Activated CD8-positive, alpha-beta memory T cell treated with anti-CD3 and anti-CD28 coated beads, Interleukin-2, amount 10 ng/mL, durations not matched to agents 7 days and 5 days (primary cell): ENCODE results near the gene P4HB. TPM values are rescaled to one million over a fixed set of nuclear protein-coding genes. Genes with fewer than 3 reads are reported as not detected.

Experiments
- ATAC-seq: fragments of 150-1000 bp; cut with Tn5 transposase; one replicate; pipeline ENCODE4 v1.10.0; 2021; ENCODE audit warnings: moderate library complexity
- CTCF ChIA-PET: fragments of 350-600 bp; sonication (Branson Sonifier 250); formaldehyde crosslinking; loops from one replicate; lab custom pipeline; 2021; ENCODE audit warnings: antibody characterized with exemption; lab: Charles Lee
- DNase-seq: peaks from one replicate; pipeline ENCODE4 v3.0.0-alpha.2; 2020
- H3K27ac Mint-ChIP-seq: one replicate; pipeline ENCODE4 v1.8.0; 2021; ENCODE audit warnings: mild to moderate bottlenecking, mixed read lengths
- H3K27me3 Mint-ChIP-seq: one replicate; pipeline ENCODE4 v1.8.0; 2021; ENCODE audit warnings: mixed read lengths
- H3K36me3 Mint-ChIP-seq: one replicate; pipeline ENCODE4 v1.8.0; 2021; ENCODE audit warnings: mild to moderate bottlenecking, mixed read lengths
- H3K4me1 Mint-ChIP-seq: one replicate; pipeline ENCODE4 v1.8.0; 2021; ENCODE audit warnings: mixed read lengths
- H3K4me3 Mint-ChIP-seq: one replicate; pipeline ENCODE4 v1.8.0; 2021; ENCODE audit warnings: mild to moderate bottlenecking, moderate library complexity, mixed read lengths
- H3K9me3 Mint-ChIP-seq: one replicate; pipeline ENCODE4 v1.8.0; 2022; ENCODE audit warnings: low read depth, mixed read lengths
- total RNA-seq, 2 experiments: library from RNA; stranded (reverse); gene quantifications; one replicate each; pipeline ENCODE4 v1.2.3, GENCODE V29; 2021

P4HB gene
- total RNA-seq, result 100 to 1,000 TPM; 333 to 416 TPM

DNA sequence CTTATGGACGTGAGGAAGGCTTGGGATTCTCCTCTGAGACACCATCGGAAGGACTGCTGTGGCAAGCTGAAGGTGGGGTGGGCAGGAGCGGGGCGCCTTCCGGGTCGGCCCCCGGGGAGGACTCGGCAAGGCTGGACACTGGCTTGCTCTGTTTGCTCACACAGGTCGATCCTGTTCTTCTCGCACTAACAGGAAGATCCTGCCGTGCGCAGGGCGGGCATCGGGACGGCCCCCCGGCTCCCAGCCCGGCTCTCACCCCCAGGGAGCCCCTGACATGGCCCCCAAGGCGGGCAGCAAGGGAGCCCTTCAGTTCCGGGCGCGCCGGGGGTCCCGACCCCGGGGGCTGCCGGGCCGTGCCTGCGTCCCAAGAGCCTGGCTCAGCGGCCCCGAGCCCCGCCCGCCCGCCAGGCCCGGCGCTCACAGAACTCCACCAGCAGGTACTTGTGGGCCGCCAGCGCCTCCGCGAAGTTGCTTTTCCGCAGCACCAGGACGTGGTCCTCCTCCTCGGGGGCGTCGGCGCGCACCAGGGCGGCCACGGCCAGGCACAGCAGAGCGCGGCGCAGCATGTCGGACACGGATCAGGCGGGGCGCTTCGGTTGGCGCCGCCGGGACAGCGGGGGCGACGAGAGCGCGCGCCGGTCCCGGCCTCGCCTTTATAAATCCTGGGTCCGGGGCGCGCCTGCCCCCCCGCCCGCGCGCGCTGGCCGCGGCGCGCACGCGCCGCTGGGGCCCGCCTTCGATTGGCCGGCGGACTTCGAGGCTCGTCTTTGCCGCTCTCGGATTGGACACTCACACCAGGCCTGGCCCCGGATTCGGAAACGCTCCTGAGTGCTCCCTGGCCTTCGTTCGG, at the start of gene P4HB:
Gene P4HB, minus strand, starts transcription at position 630 of the 850 bp plus-strand sequence. Its CDS starts 64 bp downstream, at position 566.
- H3K36me3 Mint-ChIP-seq, result peaks cover 41% of the 10 kb centered on the region
- H3K27me3 Mint-ChIP-seq, result no peaks in the 10 kb centered on the region
- H3K27ac Mint-ChIP-seq, result peak within 1 kb of the TSS; percentile 94
- DNase-seq, result peak; percentile 57
- CTCF ChIA-PET, result interaction anchor here (0.8 to 1.9 kb wide), 7 partner anchors 9 to 38 kb away, joined by 3 to 16 read pairs (median 5); partner anchors contain the start of genes ARHGDIA and MCRIP1
- ATAC-seq, result no peak
- H3K4me1 Mint-ChIP-seq, result peaks cover 54% of the 10 kb centered on the region
- H3K9me3 Mint-ChIP-seq, result no peaks in the 10 kb centered on the region
- peak within 1 kb of the TSS; percentile 94 for H3K4me3 Mint-ChIP-seq

DNA sequence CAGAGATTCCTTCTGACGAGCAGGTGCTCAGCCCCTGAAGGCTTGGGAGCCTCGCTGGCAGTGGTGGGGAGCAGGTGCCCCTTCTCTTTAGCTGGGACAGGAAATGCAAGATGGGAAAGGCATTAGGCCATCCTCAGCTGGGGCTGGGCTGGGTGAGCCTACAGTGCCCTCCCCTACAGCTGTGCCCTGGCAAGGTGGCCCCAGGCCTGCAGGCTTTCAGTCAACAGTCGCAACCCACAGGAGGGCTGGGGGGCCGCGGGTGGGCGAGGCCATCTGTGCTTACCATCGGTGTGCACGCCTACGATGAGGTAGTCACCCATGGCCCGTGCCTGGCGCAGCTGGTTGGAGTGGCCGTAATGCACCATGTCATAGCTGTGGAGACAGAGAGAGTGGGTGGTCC, 48.9 kb upstream of the P4HB start:
- H3K9me3 Mint-ChIP-seq, result no peaks in the 10 kb centered on the region
- H3K36me3 Mint-ChIP-seq, result peaks cover 15% of the 10 kb centered on the region
- H3K27ac Mint-ChIP-seq, result no peak overlapping the region
- DNase-seq, result no peak
- no peaks in the 10 kb centered on the region for H3K27me3 Mint-ChIP-seq
- no peak for ATAC-seq
- peaks cover 11% of the 10 kb centered on the region for H3K4me1 Mint-ChIP-seq
- no peak overlapping the region for H3K4me3 Mint-ChIP-seq
- CTCF ChIA-PET, result interaction anchor here (0.8 to 1.4 kb wide), 3 partner anchors 11 to 40 kb away, joined by 3 read pairs; no protein-coding TSS in a partner anchor

DNA sequence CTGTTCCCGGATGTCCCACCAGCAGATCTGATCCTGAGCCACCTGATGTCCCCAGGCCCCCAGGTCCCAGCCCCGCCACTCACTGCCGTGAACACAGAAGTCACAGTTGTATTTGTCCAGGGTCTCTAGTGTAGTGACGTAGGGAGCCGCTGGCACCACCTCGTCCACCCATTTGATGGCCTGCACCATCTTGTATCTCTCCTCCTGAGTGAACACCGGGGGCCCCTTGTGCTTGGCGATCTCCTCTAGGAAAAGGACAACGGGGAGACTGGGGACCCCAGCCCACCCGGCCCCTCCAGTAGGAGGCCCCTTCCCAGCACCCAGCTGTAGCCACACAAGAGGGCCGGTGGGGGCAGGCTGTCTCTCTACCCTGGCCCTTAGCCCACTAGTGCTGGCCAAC, 48.5 kb upstream of the P4HB start:
- Mint-ChIP-seq H3K4me1 (peaks cover 11% of the 10 kb centered on the region), H3K27ac (no peak overlapping the region), H3K36me3 (peaks cover 14% of the 10 kb centered on the region), H3K4me3 (no peak overlapping the region), H3K9me3 (no peaks in the 10 kb centered on the region), H3K27me3 (no peaks in the 10 kb centered on the region)
- ATAC-seq, result no peak
- CTCF ChIA-PET, result interaction anchor here (0.8 kb wide), 1 partner anchor 19 kb away, joined by 3 read pairs; no protein-coding TSS in a partner anchor
- DNase-seq, result no peak

DNA sequence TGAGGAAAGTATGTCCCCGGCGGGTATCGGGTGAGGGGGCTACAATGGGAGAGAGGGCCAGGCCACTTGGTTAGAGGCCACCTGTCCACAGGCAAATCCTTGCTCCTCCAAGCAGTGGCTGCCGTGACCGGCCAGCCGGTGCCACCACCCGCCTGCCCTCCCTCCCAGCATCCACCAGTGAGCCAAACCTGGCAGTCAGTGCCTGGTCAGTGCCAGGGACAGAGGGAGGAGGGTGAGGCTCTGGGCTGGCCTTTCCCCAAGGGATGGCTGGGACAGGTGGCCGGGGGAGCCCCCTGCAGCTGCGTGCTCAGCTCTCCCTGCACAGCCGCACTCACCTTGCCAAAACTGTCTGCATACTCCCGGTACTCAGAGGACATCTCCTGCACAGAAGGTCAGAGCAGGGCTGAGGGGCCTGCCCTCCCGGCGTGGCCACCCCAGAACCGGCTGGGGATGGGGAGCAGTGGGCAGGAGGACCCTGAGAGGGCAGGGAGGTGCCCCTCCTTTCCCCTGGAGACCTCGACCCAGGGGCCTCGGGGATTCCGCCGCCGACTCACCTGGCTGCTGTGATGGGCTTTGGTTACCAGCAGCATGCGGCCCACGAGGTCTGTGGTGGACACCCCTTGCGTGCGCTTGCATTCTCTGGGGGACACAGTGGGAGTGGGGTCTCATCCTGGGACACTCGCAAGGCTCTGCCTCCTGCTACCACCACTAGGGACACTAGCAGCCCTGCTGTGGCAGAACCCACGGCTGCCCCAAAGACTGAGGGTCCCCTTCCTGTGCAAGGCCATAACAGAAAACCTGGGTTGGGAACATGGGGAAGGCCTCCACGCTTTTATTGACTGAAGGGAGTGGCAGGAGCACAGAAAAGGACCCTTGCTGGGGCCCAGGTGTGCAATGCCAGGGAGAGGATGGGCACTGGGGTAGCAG, 47.1 kb upstream of the P4HB start:
- Mint-ChIP-seq H3K27ac (no peak overlapping the region), H3K36me3 (peaks cover 5% of the 10 kb centered on the region), H3K4me3 (no peak overlapping the region), H3K27me3 (no peaks in the 10 kb centered on the region), H3K4me1 (peaks cover 9% of the 10 kb centered on the region), H3K9me3 (no peaks in the 10 kb centered on the region)
- no peak for ATAC-seq
- DNase-seq, result no peak
- CTCF ChIA-PET, result no interaction called here

DNA sequence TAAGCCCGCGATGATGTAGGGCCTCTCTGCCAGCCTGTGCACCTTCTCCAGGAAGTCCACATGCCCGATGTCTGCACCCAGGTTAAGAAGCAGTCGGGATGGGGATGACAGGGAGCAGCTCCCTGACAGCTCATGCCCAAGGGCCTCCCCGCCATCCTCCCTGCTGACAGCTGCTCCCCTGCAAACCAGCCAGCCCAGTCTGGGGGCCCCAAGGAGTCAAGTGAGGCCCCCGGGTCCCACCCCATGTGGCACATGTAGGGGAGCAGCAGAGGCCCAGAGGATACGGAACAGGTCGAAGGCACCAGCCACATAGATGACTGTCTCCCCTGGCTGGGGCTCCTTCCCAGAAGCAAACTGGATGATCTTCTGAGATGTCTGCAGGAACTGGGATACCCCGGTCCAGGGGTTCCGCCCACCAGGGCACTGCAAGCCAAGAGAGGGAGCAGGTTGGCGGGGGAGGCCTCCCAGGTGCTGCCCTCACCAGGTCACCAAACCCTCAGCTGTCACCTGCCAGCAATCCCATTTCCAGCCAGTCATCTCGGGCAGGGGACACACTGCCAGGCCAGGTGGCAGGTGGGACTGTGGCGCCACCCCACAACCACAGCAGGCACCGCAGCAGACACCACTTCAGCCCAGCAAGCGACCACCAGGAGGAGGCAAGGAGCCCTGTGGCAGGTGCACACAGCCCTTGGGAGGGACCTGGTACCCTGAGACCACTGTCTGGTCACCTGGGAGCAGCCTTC, 46.3 kb upstream of the P4HB start:
- H3K4me3 Mint-ChIP-seq, result no peak overlapping the region
- no peak for DNase-seq
- no peak for ATAC-seq
- peaks cover 1% of the 10 kb centered on the region for H3K36me3 Mint-ChIP-seq
- CTCF ChIA-PET, result interaction anchor here (1.0 kb wide), 1 partner anchor 13 kb away, joined by 3 read pairs; no protein-coding TSS in a partner anchor
- H3K27ac Mint-ChIP-seq, result no peak overlapping the region
- peaks cover under 1% of the 10 kb centered on the region for H3K27me3 Mint-ChIP-seq
- H3K4me1 Mint-ChIP-seq, result peaks cover 7% of the 10 kb centered on the region
- no peaks in the 10 kb centered on the region for H3K9me3 Mint-ChIP-seq

DNA sequence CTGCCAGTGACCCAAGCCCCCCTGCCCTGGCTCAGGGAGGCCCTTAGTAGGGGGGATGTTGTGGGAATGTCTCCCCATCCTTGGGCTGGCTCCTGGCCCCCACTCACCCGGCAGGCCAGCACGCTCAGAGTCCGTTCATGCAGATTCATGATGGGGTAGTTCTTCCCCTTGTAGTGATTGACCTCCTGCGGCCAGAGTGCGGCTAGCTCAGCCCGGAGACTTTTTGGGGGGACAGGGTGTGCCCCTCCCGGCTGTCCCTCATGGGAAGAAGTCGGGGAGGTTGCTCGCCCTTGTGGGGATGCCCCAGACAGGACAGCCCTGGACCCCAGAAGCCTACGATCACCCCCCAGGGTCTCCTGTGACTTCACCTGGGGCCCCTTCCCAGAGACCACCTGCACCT, 45.7 kb upstream of the P4HB start:
- H3K27me3 Mint-ChIP-seq, result peaks cover 7% of the 10 kb centered on the region
- no peak for ATAC-seq
- H3K4me1 Mint-ChIP-seq, result peaks cover 10% of the 10 kb centered on the region
- H3K9me3 Mint-ChIP-seq, result no peaks in the 10 kb centered on the region
- CTCF ChIA-PET, result interaction anchor here (1.0 kb wide), 1 partner anchor 12 kb away, joined by 3 read pairs; no protein-coding TSS in a partner anchor
- H3K27ac Mint-ChIP-seq, result no peak overlapping the region
- DNase-seq, result no peak
- H3K4me3 Mint-ChIP-seq, result no peak overlapping the region
- peaks cover 4% of the 10 kb centered on the region for H3K36me3 Mint-ChIP-seq

DNA sequence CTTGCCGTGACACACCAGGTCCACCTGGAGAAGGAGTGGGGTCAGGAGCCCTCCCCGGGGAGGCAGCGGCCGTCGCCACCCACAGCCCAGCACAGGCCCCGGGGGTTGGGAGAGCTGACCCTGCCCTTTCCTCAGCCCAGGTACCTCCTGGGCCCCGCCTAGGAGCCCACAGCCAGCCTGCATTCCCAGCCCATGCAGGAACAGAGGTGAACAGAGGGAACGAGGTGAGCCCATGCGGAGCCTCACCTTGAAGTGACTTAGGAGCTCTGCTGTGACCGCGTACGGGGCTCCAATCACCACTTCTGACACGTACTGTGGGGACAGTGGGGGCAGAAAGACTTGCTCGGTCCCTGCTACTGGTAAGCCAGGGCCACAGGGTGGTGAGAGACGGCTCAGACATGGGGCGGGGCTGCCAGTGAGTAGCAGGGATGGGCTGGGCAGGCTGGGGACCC, 45.1 kb upstream of the P4HB start:
- CTCF ChIA-PET, result interaction anchor here (1.0 kb wide), 1 partner anchor 12 kb away, joined by 3 read pairs; no protein-coding TSS in a partner anchor
- H3K27me3 Mint-ChIP-seq, result peaks cover 10% of the 10 kb centered on the region

DNA sequence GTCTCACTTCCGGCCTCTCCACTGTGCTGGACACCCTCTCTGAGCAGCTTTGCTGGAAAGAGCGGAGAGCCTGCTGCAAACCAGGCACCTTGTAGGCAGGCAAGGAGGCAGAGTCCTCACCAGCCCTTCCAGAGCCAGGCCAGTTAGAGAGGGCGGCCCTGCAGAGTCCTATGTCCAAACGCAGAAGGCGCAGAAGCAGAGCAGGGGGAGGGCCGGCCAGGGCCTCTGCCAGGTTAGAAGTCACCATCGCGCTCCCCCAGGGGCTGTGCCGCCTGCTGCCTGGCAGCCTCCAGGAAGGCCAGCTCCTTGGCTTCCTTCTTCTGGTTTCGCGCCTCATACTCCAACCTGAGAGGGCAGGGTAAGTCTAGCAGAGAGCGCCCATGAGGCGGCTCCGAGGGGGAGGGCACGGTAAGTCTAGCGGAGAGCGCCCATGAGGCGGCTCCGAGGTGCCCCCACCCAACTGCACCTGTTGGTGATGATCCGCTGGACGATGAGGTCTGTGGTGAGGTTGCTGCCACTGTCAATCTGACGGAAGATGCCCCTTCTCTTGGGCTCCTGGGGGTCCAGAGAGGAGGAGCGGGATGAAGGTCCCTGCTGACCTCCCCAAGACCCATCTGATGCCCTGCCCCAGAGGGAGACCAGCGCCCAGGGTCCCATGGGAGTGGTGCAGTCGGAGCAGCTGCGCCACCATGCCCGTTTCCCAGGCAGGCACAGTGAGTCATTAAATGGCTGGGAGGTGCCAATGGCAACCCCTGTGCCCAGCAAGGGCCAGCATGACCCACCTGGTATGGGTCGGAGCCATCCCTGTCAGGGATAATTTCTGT, 44.5 kb upstream of the P4HB start:
- DNase-seq, result no peak
- H3K4me1 Mint-ChIP-seq, result peaks cover 4% of the 10 kb centered on the region
- no peak overlapping the region for H3K27ac Mint-ChIP-seq
- peaks cover 9% of the 10 kb centered on the region for H3K36me3 Mint-ChIP-seq
- H3K27me3 Mint-ChIP-seq, result peaks cover 10% of the 10 kb centered on the region
- CTCF ChIA-PET, result no interaction called here
- no peaks in the 10 kb centered on the region for H3K9me3 Mint-ChIP-seq
- H3K4me3 Mint-ChIP-seq, result no peak overlapping the region
- no peak for ATAC-seq

More for the DNA sequence above, 45.1 kb upstream of the P4HB start:
- no peak overlapping the region for H3K4me3 Mint-ChIP-seq
- no peak overlapping the region for H3K27ac Mint-ChIP-seq
- H3K9me3 Mint-ChIP-seq, result no peaks in the 10 kb centered on the region
- no peak for ATAC-seq
- H3K36me3 Mint-ChIP-seq, result peaks cover 5% of the 10 kb centered on the region
- no peak for DNase-seq
- H3K4me1 Mint-ChIP-seq, result peaks cover 10% of the 10 kb centered on the region

DNA sequence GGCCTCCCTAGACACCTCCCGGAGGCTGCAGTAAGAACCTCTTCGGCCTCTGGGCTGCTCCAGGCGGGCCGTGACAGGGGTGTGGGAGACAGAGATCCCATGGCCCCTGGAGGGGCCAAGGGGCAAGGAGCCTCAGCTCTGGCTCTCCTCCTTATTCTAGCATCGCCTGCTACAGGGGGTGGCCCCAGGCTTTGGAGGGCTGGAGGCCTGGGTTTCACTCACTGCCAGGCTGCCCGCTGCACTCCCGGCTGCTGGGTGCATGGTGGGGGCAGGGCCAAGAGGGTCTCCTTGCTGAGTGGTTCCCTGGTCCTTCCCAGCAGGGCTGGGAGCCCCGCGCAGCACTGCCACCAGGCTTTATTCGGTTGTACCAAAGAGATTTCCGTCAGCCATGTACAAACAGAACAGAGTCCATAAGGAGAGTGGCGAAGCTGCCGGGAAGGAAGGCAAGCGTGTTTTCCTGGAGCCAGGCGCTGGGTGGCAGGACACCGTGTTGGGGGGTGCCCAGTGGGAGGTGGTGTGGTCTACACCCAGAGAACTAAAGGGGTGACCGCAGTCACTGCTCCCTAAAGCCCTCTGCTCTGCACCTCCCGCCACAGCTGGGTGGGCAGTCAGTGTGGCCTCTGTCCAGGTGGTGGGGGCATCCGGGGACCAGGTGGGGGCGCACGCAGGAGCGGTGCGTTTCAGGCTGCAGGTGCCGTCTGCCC, 43.7 kb upstream of the P4HB start:
- ATAC-seq (no peak), DNase-seq (no peak)
- no peaks in the 10 kb centered on the region for H3K9me3 Mint-ChIP-seq
- H3K27me3 Mint-ChIP-seq, result peaks cover 10% of the 10 kb centered on the region
- no peak overlapping the region for H3K27ac Mint-ChIP-seq
- peaks cover 4% of the 10 kb centered on the region for H3K4me1 Mint-ChIP-seq
- CTCF ChIA-PET, result no interaction called here
- peaks cover 10% of the 10 kb centered on the region for H3K36me3 Mint-ChIP-seq
- no peak overlapping the region for H3K4me3 Mint-ChIP-seq

DNA sequence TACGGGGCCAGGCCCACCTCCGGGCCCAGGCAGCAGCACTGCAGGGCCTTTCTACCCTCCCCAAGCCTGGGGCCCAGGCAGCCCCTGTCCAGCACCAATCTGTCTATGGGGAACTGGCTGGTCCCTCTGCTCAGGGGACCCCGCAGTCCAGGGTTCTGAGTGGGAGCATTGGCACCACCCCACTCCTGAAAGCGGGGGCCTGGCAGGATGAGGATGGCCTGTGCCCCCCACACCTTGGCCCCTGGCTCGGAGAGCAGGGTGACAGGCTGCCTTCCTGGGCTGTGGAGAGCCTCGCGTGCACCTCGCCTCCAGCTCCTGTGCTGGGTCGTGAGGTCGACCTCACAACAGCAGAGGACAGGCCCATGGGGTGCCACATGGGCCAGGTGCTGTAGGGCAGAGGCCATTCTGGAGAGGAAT, 43.1 kb upstream of the P4HB start:
- no peak overlapping the region for H3K4me3 Mint-ChIP-seq
- peaks cover 4% of the 10 kb centered on the region for H3K4me1 Mint-ChIP-seq
- H3K27me3 Mint-ChIP-seq, result peaks cover 10% of the 10 kb centered on the region
- H3K36me3 Mint-ChIP-seq, result peaks cover 10% of the 10 kb centered on the region
- no peaks in the 10 kb centered on the region for H3K9me3 Mint-ChIP-seq
- CTCF ChIA-PET, result interaction anchor here (1.4 kb wide), 1 partner anchor 11 kb away, joined by 5 read pairs; the partner anchor contains the start of gene ANAPC11
- ATAC-seq (no peak), DNase-seq (no peak)
- no peak overlapping the region for H3K27ac Mint-ChIP-seq

DNA sequence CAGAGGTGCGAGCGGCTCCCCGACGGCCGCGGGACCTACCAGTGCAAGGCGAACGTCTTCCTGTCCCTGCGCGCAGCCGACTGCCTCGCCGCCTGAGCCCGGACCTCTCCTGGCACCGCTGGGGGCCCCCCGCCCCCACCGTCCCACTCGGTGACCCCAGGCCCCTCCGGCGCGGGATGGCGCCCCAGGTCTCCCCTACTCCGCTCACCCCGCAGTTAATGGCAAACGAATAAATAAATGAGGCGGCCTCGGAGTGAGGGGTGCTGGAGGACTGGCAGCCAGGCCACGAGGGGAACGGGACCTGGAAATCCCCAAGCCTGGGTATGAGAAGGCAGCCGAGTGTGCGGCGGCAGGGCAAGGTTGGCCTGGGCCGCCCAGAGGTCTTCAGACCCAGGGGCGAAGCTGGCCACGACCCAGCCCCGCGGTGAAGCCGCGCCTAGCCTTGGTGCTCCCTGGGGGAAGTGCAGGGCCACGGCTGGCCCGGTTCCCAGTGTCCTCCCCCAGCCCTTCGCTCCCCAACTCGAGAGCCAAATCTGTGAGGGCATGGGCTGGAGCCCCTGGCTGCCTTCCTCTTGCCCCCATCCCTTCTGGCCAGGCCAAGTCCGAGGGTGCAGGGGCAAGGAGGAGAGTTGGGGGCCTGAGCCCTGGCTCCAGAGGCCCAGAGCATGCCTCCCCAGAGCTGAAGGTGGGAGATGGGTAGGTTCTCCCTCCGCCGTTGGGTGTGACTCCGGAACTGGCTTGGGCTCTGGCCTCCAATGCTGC, 42.5 kb upstream of the P4HB start:
- H3K9me3 Mint-ChIP-seq, result no peaks in the 10 kb centered on the region
- CTCF ChIA-PET, result interaction anchor here (1.4 kb wide), 1 partner anchor 11 kb away, joined by 5 read pairs; the partner anchor contains the start of gene ANAPC11

More for the DNA sequence above, 42.5 kb upstream of the P4HB start:
- no peak overlapping the region for H3K4me3 Mint-ChIP-seq
- ATAC-seq, result peak; percentile 43
- DNase-seq, result no peak
- H3K36me3 Mint-ChIP-seq, result peaks cover 10% of the 10 kb centered on the region
- peaks cover 10% of the 10 kb centered on the region for H3K27me3 Mint-ChIP-seq
- peaks cover 4% of the 10 kb centered on the region for H3K4me1 Mint-ChIP-seq
- no peak overlapping the region for H3K27ac Mint-ChIP-seq
